Measurements from ENCODE around the gene LRRK1. TPM values are rescaled to one million over a fixed set of nuclear protein-coding genes. Genes with fewer than 3 reads are reported as not detected.

Gene LRRK1
- total and polyA plus RNA-seq, 2 of the 13 experiments (the other 11 are each of a cell fraction or from before 2014, with no cell fraction given) = 0.13 to 1.2 TPM

DNA sequence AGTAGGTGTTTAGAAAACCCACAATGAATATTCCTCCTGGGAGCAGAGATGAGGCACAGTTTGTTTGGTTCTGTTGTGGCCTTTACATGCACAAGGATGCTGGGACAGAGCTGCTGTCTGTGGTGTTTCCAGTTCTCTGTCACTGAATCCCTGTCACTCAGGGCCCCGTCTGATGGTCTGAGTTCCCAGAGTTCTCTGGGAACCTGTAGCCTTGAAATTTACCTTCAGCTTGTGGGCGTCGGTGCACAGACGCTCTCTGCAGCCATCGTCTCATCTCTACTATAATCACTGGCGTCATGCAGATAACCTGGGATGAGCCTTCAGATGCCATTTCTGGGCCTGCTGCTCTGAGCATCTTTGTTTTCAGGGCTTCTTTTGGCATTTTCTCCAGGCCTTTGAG, 81.9 kb downstream of the LRRK1 start:
- no peak for FAIRE-seq
- POLR2A ChIA-PET = no interaction called here
- no TSS peak for BruUV-seq (replicated peaks)
- CTCF ChIA-PET (ENCODE audit: low intra/inter-chr PET ratio, low total read pairs) = no interaction called here
- WGBS (ENCODE audit: low lambda C conversion rate) = 0% methylated on average over 1 of the region's 6 CpGs
- Histone ChIP-seq H3K27me3 (ENCODE audit: control insufficient read depth in 1 of 2, insufficient read depth in 2 of 2, low read length in 2 of 2) (peaks cover under 1 to 33% of the 10 kb centered on the region in 2 experiments), H3K4me3 (replicated peaks in 1 of 3; ENCODE audit: insufficient read depth in 1 of 3, low read depth in 2 of 3, low read length in 3 of 3) (no peak overlapping the region), H2AFZ (ENCODE audit: low read length) (no peak overlapping the region), H3K9ac (ENCODE audit: insufficient read depth, low read depth, low read length) (no peak overlapping the region), H3K9me3 (ENCODE audit: low read length) (0 out of 2 replicates have a peak, but pooled peaks cover 6% of the 10 kb centered on the region), H3K27ac (ENCODE audit: extremely low read length, insufficient read depth, low read length) (no peak overlapping the region), H4K20me1 (ENCODE audit: insufficient read depth, low read length) (no peaks in the 10 kb centered on the region), H3K36me3 (replicated peaks in 1 of 2; ENCODE audit: control insufficient read depth in 1 of 2, insufficient read depth in 2 of 2, low read length in 2 of 2) (no peaks in the 10 kb centered on the region), H3K79me2 (ENCODE audit: insufficient read depth, low read length) (no peaks in the 10 kb centered on the region), H3K4me2 (ENCODE audit: low read depth, low read length) (no peak overlapping the region), H3K4me1 (ENCODE audit: insufficient read depth, low read length) (no peaks in the 10 kb centered on the region)
- DNase-seq (ENCODE audit: low spot score) = no peak
- ATAC-seq = no peak
- intact Hi-C loops (cut with micrococcal nuclease; ENCODE audit: unreplicated experiment) (no loop called here), in situ Hi-C loops (cut with HindIII; ENCODE audit: extremely low pct_ligation_motif_present, low pct_unique_long_range_greater_than_20kb) (loop anchor here (25.0 kb wide), 1 partner anchor 339 kb away; no protein-coding TSS in a partner anchor)
- TF ChIP-seq, protein P1, sequence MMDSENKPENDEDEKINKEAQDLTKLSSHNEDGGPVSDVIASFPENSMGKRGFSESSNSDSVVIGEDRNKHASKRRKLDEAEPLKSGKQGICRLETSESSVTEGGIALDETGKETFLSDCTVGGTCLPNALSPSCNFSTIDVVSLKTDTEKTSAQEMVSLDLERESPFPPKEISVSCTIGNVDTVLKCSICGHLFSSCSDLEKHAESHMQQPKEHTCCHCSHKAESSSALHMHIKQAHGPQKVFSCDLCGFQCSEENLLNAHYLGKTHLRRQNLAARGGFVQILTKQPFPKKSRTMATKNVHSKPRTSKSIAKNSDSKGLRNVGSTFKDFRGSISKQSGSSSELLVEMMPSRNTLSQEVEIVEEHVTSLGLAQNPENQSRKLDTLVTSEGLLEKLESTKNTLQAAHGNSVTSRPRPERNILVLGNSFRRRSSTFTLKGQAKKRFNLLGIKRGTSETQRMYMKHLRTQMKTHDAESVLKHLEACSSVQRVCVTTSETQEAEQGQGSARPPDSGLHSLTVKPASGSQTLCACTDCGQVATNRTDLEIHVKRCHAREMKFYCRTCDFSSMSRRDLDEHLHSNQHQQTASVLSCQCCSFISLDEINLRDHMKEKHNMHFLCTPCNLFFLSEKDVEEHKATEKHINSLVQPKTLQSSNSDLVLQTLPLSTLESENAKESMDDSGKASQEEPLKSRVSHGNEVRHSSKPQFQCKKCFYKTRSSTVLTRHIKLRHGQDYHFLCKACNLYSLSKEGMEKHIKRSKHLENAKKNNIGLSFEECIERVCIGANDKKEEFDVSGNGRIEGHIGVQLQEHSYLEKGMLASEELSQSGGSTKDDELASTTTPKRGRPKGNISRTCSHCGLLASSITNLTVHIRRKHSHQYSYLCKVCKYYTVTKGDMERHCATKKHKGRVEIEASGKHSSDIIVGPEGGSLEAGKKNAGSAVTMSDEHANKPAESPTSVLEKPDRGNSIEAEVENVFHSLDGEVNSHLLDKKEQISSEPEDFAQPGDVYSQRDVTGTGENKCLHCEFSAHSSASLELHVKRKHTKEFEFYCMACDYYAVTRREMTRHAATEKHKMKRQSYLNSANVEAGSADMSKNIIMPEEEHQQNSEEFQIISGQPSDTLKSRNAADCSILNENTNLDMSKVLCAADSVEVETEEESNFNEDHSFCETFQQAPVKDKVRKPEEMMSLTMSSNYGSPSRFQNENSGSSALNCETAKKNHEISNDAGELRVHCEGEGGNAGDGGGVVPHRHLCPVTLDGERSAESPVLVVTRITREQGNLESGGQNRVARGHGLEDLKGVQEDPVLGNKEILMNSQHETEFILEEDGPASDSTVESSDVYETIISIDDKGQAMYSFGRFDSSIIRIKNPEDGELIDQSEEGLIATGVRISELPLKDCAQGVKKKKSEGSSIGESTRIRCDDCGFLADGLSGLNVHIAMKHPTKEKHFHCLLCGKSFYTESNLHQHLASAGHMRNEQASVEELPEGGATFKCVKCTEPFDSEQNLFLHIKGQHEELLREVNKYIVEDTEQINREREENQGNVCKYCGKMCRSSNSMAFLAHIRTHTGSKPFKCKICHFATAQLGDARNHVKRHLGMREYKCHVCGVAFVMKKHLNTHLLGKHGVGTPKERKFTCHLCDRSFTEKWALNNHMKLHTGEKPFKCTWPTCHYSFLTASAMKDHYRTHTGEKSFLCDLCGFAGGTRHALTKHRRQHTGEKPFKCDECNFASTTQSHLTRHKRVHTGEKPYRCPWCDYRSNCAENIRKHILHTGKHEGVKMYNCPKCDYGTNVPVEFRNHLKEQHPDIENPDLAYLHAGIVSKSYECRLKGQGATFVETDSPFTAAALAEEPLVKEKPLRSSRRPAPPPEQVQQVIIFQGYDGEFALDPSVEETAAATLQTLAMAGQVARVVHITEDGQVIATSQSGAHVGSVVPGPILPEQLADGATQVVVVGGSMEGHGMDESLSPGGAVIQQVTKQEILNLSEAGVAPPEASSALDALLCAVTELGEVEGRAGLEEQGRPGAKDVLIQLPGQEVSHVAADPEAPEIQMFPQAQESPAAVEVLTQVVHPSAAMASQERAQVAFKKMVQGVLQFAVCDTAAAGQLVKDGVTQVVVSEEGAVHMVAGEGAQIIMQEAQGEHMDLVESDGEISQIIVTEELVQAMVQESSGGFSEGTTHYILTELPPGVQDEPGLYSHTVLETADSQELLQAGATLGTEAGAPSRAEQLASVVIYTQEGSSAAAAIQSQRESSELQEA (CRISPR knock-in tag; IDR thresholded peaks at IDR 0.05; ENCODE audit: not compliant biosample characterization) = no peak
- TF ChIP-seq, protein P2, sequence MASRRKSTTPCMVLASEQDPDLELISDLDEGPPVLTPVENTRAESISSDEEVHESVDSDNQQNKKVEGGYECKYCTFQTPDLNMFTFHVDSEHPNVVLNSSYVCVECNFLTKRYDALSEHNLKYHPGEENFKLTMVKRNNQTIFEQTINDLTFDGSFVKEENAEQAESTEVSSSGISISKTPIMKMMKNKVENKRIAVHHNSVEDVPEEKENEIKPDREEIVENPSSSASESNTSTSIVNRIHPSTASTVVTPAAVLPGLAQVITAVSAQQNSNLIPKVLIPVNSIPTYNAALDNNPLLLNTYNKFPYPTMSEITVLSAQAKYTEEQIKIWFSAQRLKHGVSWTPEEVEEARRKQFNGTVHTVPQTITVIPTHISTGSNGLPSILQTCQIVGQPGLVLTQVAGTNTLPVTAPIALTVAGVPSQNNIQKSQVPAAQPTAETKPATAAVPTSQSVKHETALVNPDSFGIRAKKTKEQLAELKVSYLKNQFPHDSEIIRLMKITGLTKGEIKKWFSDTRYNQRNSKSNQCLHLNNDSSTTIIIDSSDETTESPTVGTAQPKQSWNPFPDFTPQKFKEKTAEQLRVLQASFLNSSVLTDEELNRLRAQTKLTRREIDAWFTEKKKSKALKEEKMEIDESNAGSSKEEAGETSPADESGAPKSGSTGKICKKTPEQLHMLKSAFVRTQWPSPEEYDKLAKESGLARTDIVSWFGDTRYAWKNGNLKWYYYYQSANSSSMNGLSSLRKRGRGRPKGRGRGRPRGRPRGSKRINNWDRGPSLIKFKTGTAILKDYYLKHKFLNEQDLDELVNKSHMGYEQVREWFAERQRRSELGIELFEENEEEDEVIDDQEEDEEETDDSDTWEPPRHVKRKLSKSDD (CRISPR knock-in tag; IDR thresholded peaks at IDR 0.05; ENCODE audit: low read depth) = no peak
- TF ChIP-seq, protein P3, sequence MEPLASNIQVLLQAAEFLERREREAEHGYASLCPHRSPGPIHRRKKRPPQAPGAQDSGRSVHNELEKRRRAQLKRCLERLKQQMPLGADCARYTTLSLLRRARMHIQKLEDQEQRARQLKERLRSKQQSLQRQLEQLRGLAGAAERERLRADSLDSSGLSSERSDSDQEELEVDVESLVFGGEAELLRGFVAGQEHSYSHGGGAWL (CRISPR knock-in tag; IDR thresholded peaks at IDR 0.05) = no peak
- TF ChIP-seq ZNF891 (CRISPR knock-in tag; IDR thresholded peaks at IDR 0.05) (no peak), ZNF543 (CRISPR knock-in tag; IDR thresholded peaks at IDR 0.05) (no peak), ZFYVE20 (CRISPR knock-in tag; IDR thresholded peaks at IDR 0.05; ENCODE audit: borderline replicate concordance, low read depth) (no peak), MATR3 (CRISPR knock-in tag; IDR thresholded peaks at IDR 0.05) (no peak), HNF4G (IDR thresholded peaks at IDR 0.05; ENCODE audit: borderline replicate concordance, low read depth, low read length) (no peak), HNF4G (CRISPR knock-in tag; IDR thresholded peaks at IDR 0.05; ENCODE audit: borderline replicate concordance, low read depth) (no peak), SP5 (CRISPR knock-in tag; IDR thresholded peaks at IDR 0.05; ENCODE audit: borderline replicate concordance, low read depth) (no peak)
- TF ChIP-seq, protein P4, sequence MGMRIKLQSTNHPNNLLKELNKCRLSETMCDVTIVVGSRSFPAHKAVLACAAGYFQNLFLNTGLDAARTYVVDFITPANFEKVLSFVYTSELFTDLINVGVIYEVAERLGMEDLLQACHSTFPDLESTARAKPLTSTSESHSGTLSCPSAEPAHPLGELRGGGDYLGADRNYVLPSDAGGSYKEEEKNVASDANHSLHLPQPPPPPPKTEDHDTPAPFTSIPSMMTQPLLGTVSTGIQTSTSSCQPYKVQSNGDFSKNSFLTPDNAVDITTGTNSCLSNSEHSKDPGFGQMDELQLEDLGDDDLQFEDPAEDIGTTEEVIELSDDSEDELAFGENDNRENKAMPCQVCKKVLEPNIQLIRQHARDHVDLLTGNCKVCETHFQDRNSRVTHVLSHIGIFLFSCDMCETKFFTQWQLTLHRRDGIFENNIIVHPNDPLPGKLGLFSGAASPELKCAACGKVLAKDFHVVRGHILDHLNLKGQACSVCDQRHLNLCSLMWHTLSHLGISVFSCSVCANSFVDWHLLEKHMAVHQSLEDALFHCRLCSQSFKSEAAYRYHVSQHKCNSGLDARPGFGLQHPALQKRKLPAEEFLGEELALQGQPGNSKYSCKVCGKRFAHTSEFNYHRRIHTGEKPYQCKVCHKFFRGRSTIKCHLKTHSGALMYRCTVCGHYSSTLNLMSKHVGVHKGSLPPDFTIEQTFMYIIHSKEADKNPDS (CRISPR knock-in tag; IDR thresholded peaks at IDR 0.05) = no peak
